NCI-H187 (cell line): Measurements from ENCODE around the gene SPATA46.
"Not testable (repeated sequence)": the region's sequence is repeated elsewhere in the genome, so short reads cannot be mapped to it uniquely, and the experiment has no call there.

Source experiments
- DNase-seq, 2 experiments: peaks; one replicate each; lab custom pipeline; 2025; lab: John Stamatoyannopoulos, UW

SPATA46 gene

GRCh38 chr1:162376691-162377090 is at the start of gene SPATA46:
Gene SPATA46 (minus strand): TSS chr1:162376854. CDS start chr1:162376790, 64 bp downstream.
- no peak for DNase-seq

- no peak for DNase-seq
These were observed 46.2 kb upstream of the SPATA46 start for GRCh38 chr1:162422662-162423375.

- no peak for DNase-seq
These were observed 44.9 kb upstream of the SPATA46 start for GRCh38 chr1:162421258-162422164.

- no peak for DNase-seq
These were observed 43.5 kb upstream of the SPATA46 start for GRCh38 chr1:162420120-162420519.

GRCh38 chr1:162419450-162419931 is 42.8 kb upstream of the SPATA46 start:
- not testable (repeated sequence) for DNase-seq

GRCh38 chr1:162418584-162418983 is 41.9 kb upstream of the SPATA46 start:
- not testable (repeated sequence) for DNase-seq

- DNase-seq: no peak
These were observed 41.0 kb upstream of the SPATA46 start for GRCh38 chr1:162417650-162418049.

GRCh38 chr1:162416909-162417308 is 40.3 kb upstream of the SPATA46 start:
- DNase-seq: no peak

- DNase-seq: no peak
These were observed 39.6 kb upstream of the SPATA46 start for GRCh38 chr1:162416215-162416614.

- DNase-seq: no peak
These were observed 35.3 kb upstream of the SPATA46 start, which contains the start of gene SH2D1B for GRCh38 chr1:162412002-162412401. Gene SH2D1B (minus strand): TSS chr1:162412136. CDS start chr1:162412016, 120 bp downstream.

- no peak for DNase-seq
These were observed 30.9 kb upstream of the SPATA46 start for GRCh38 chr1:162407539-162407938.

GRCh38 chr1:162406811-162407210 is 30.2 kb upstream of the SPATA46 start:
- DNase-seq: no peak

GRCh38 chr1:162405800-162406199 is 29.1 kb upstream of the SPATA46 start:
- DNase-seq: no peak

- no peak for DNase-seq
These were observed 28.0 kb upstream of the SPATA46 start for GRCh38 chr1:162404550-162405160.

- DNase-seq: no peak
These were observed 24.2 kb upstream of the SPATA46 start for GRCh38 chr1:162400790-162401355.

- DNase-seq: no peak
These were observed 22.4 kb upstream of the SPATA46 start for GRCh38 chr1:162398999-162399580.

GRCh38 chr1:162397943-162398560 is 21.4 kb upstream of the SPATA46 start:
- peak in 1 of 2 experiments; percentile 72 for DNase-seq

GRCh38 chr1:162397039-162397448 is 20.4 kb upstream of the SPATA46 start:
- DNase-seq: no peak

GRCh38 chr1:162396201-162396906 is 19.7 kb upstream of the SPATA46 start:
- no peak for DNase-seq

- peak in 1 of 2 experiments; percentile 28 for DNase-seq
These were observed 15.3 kb upstream of the SPATA46 start for GRCh38 chr1:162391790-162392563.
